DMS79 (cell line): ENCODE results near the gene GALNT2.

ENCODE experiments used
- DNase-seq: peaks from one replicate; lab custom pipeline; 2025; lab: John Stamatoyannopoulos, UW

The GALNT2 gene

DNA sequence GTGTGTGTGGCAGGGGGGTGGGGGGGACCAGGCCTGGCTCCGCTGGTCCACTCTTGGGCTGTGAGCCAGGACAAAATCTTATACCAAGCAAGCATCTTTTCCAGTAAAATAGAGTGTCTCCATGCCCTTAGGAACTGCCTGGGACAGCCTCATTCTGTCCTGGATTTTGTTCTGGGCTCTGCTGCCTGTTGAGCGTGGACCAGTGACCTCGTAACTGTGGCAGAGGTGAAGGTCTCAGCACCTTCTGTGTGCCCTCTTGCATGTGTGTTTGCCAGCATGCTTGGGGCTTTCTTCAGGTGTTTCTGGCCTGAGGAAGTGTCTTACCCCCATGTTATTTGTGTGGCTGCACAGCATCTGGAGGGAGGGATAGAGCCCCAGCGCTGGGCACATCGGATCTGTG is 45.7 kb downstream of the GALNT2 start:
- DNase-seq: no peak

DNA sequence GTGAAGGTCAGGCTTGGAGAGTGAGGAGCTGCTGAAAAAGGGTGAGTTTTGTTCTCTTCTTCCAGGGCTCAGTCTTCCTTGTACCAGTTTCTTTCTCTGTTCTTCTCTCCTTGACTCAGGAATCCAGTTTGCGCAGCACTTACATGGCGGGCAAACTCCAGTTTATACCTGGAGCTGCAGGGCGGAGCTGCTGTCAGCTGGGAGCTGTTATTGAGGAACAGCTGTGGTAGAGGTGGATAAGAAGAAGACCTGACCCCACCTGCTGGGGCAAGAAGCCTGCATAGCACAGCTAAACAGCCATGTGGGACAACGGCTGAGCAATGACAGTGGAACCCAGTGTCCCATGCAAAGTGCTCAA is 46.2 kb downstream of the GALNT2 start:
- DNase-seq: peak; percentile 39

DNA sequence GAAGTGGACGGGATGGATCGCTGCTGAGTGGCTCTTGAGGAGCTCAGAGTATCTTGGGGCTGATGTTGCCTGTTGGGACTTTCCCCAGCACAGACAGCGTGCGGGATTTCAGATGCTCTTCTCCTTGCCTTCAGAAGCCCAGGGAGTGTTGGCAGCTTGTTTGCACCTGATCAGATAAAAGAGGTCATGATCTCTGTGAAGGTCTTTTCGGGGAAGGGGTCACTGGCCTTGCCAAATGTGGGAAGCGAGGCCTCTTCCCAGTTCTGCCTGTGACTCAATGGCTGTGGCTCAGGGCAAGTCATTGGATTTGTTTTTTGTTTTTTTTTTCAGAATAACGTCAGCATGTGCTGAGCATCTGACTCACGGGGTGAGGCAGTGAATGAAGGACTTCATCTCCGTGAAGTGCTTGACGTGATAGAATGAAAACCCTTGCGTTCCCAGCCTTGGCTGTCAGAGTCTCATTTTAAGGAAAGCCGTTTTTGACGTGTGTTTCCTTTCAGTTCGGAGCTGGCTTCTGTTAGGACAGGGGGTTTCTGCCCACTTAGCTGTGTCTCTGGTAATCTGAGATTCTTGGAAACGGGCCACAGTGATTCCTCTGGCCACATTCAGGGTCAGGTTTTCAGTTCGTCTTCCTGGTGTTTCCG is 46.7 kb downstream of the GALNT2 start:
- peak; percentile 64 for DNase-seq

DNA sequence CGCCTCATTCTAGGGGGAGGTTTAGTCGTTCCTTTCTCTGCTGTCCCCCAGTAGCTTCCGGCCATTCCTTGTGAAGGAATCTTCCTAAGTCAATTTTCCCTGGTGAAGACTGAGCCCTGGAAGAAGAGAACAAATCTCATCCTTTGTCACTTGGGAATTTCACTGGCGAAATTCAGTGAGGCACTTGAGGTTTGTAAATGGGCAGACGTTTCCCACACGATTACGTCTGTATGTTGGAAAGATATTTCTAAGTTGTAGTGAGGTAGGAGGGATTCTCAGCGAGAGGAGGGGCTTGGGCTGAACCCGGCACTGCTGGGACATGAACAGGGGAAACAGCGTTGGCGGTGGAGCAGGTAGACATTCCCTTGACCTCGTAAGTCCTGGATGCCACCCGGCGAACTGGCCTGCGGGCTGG is 47.2 kb downstream of the GALNT2 start:
- no peak for DNase-seq

DNA sequence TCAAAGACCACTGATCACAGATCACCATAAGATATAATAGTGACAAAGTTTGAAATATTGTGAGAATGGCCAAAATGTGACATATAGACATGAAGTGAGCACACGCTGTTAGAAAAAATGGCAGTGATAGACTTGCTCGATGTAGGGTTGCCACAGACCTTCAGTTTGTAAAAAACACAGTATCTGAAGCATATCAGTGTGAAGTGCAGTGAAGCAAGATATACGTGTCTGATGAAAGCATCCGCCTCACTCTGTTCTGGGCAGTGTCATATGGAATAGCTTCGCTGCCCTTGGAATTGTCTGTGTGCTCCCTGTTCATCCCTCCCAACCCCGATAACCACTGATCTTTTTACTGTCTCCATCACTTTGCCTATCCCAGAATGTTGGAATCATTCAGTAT is 50.7 kb downstream of the GALNT2 start:
- no peak for DNase-seq

DNA sequence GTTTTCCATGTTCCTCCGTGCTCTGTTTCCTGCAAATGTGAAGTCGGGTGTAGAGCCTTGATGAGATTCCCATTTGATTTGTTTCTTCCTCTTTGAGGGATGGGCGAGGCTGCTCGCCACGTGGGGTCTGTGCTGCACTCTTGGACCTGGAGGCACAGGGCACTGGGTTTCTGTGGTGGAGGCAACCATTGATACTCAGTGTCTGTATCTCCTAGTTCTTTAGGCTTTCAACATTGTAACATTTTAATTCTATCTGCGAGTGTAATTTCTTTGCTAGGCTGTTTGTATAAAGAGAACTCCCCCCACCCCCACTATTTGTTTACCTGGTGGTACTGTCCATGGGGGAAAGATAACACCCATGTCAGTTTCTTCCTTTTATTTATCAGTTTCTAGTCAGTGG is 52.3 kb downstream of the GALNT2 start:
- no peak for DNase-seq

DNA sequence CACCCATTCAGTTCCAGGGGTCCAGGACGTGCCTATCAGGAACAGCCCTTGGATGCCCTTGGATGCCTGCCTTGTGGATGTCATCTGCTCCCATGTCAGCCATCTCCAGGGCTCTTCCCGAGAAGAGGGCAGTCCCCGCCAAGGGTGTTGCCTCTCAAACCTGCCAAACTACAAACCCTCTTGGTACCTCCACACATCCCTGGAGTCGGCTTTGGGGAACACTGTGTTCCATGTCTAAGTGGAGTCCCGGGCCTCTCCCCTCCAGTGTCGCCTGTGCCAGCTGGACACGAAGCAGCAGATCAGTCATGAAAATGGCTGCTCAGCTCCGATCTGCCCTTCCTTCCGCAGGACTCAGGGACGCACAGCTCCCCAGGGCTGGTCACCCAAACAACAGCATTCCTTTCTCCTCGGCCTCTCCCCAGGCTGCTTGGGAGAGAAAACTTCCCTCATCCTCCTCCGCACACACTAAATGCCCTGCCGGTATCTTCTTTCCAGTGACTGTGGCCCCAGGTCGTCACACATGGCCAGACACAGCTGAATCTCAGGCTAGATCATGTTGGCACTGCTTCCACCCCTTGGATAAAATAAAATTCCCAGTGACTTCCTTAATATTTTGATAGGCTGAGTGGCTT is 53.4 kb downstream of the GALNT2 start:
- no peak for DNase-seq

DNA sequence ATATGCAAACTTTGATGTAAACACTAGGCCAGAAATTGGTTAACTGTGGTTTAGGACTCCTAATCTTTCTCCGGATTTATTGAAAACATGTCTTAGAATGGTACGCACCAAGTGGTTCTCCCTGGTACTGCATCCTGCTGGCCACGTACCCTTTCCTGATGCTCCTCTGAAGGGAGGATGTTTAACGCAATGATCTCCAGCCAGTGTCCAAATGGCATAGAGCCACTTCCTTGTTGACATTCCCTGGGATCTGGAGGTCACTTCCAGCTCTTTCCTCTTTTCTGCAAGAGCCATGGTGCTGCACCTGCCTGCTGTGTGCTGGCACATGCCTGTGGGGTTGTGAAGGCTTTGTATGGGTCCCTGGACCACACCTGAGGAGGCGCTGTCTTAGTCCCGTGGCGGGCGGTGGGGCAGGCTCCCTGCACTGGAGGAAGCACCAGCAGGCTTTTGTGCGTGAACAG is 53.9 kb downstream of the GALNT2 start:
- no peak for DNase-seq

DNA sequence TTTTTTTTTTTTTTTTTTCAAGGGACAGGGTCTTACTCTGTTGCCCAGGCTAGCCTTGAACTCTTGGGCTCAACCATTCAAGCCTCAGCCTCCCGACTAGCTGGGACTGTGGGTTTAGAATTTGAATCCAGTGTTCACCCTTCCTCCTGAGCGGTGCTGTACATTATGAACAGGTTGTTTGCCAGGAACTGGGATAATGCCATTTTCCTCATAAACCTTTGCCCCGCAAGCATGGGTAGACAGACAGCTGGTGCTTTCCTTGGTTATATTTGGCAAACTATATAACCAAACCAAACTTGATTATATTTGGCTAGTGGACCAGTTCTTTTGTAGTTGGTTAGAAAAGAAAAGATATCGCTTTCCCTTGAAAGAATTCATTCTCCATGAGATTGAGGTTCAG is 54.9 kb downstream of the GALNT2 start:
- DNase-seq: no peak

DNA sequence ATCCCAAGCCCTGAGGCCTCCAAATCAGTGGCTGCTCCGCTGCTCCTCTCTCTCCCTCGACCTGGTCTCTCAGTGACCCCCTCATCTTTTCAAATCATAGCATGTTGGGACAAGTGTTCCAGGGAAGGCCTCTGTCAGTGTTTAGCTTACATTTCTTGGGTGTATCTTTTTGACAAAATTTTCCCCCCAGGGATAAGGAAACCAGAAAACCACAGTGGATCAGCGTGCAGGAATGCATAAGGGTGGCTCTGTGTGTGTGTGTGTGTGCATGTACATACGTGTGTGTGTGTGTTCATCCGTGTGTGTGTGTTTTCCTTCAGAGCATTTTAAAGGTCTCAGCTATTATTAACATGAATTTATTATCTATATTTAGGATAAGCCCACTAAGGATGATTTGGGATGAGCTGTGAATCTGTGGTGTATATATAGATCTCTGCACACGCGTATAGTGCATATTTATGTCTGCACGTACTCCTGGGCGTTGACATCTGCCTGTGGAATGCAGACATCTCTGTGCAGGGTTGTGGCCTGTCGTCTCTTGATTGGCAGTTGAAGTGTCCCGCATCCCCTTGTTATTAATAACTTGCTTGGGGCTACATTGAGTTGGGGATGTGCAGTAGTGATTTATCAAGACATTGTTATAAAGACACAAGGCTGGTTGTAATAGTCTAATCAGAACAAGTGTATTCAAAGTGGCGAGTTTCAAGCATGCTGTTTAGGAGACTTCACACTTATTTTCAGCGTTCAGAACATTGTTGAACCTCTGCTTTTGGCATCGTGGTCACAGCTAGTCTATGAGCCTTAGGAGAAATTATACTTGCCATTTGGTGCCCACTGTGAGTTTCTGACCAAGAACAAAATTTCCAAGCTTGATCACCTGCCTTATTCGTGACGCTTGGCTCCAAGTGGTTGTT is 55.6 kb downstream of the GALNT2 start:
- DNase-seq: no peak

DNA sequence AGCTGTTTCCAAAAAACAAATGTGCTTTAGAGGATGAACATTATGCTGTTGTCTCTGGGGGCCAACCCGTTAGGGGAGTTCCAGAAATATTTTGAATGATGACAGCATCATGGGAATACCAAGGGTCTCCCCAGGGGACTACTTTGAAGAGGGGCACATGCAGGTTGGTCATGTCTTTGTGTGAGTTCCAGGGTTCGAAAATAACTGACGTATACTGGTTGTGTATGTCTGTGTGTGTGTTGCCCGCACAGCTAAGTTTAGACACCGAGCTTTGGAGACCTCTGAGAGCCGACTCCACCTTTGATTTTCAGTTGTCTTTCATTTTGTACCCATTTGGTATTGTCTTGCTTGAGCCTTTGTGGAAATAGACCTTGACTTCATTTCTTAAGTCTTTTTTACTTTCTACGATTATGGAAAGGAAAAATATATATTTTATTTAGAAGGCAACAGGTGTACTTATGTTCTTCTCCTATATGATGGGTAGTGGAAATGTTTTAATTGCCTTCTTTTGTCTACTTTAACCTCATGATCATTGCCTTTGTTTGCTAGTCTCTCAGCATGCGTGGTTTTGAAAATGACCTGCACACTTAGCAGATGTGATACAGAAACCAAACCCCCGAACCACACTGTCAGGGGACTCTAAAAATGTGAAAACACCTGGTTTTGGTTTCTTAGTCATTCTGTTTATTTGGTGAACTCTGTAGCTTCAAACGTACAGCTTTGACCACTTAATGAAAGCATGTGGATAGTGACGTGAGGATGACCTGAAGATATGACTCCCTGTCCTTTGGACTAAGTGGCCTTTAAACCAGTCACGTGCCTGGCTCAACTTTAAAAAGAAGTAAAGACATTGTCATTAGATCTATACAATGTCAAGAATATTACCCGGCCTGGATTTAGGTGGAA is 56.5 kb downstream of the GALNT2 start:
- no peak for DNase-seq

DNA sequence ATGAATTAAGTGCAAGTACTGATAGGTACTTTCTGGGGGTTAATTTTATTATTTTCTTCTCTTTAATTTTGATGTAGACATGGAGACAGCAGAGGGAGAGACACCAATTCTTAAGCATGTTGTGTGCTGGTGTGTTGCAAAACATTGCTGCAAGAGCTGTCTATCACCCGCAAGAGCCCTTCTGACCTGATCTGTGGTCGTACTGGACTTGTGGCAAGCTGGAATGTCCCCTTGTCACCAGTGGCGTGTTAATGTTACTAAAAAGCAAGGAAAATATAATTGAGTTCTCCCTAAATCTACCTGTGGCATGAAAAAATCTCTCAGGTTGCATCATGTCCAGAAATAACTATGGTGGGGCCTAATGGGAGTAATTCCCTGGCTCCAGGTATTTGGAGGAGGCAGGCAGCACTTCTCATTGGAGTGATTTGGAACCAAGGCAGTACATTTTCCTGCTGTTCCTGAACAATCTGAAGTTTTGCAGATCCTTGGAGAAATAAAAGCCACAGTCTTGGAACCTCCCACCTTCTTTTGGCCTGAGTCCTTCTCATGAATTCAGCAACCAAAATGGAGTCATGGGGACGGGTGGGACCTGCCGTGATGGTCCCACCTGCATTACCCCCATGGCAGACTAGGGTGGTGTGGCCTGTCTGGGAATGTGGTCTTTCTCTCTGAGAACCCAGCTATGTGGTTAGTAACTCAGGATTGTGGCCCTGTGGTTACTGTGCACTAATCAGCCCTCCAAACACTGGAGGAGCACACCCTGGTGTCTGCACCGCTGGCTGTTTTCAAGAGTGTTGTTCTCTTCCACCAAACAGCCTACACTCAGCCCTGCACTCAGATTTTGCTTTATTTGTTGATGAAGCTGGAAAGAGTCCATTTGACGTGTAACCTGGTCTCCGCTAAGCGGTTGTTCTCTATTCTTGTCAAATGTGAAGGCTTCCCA is 57.4 kb downstream of the GALNT2 start:
- peak; percentile 91 for DNase-seq

DNA sequence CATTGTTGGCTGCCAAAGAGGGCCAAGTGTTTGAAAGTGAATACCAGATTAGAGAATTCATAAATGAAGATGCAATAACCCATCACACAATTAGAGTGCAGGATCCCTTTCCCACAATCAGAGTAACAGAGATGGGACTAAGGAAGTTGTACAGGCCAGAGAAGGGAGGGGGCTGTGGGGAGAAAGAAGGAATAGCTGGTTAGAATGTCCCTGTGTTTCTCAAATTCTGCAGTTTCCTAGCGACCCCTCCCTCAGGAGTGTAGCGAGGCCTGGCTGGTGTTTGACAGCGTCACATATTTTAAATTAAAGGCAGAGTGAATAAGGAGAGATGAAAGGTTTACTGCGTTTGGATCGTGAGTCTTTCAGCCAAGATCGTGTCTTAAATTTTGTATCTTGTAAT is 58.1 kb downstream of the GALNT2 start:
- DNase-seq: no peak

DNA sequence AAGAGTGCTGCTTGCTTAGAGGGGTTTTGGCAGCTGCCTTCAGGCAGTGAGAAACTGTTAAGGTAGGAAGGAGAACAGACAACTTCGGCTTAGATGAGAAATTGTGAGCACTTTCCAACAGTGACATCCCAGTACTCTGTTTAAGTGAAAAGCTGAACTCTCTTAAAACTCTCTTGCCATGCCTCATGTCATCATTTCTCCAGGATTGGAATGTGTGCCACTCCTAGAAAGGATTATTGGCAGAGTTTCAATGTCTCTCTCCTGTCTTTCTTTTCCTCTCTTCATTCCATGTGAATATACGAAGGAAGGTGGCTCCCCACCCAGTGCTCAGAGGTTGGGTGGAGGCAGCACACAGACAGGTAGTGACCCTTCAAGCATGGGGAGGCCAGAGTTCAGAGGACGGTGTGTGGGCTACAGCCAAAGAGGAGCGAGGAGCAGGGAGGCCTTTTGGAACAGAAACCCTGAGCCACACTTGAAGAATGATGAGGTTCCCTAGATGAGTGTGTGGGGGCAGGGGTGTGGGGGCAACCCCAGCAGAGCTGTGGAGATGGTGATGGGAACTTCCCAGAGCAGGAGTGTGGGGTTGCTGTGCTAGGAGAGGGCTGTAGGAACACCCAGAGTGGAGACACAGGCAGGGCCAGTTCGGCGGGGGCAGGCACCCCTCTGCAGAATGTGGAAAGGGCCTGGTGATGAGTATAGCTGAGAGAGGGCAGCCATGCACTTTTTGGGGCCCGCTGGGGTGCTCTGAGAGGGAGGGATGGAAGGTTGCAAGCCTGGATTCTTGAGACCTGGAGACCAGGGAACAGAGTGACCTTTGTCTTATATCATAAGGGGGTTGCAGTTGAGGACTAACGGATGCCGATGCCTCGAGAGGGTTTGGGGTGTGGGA is 58.8 kb downstream of the GALNT2 start:
- DNase-seq: no peak

DNA sequence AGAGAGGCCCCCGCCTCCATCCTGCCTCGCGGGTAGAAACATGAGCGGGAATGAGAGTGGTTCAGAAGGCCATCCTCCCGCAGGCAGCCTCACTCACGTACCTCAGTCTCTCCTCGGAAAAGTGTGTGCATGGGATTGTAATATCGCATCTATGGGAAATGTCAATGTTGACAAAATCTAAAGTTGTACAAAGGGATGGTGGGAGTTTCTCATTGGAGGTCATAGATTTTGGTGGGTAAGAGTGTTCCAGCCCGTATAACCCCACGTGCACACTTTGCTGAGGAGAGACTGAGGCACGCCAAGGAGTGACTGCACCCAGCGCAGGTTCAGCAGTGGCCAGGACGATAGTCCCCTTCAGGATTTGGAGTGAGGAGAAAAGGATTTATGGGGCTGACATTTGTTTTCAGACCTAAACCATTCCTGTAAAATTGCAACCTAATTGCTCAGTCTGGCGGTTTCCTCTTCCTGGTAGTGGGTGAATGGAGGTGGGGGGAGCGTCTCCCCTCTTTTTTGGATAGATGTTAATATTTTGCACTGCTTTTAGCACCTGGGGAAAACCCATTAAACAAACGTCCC is 59.6 kb downstream of the GALNT2 start:
- no peak for DNase-seq

DNA sequence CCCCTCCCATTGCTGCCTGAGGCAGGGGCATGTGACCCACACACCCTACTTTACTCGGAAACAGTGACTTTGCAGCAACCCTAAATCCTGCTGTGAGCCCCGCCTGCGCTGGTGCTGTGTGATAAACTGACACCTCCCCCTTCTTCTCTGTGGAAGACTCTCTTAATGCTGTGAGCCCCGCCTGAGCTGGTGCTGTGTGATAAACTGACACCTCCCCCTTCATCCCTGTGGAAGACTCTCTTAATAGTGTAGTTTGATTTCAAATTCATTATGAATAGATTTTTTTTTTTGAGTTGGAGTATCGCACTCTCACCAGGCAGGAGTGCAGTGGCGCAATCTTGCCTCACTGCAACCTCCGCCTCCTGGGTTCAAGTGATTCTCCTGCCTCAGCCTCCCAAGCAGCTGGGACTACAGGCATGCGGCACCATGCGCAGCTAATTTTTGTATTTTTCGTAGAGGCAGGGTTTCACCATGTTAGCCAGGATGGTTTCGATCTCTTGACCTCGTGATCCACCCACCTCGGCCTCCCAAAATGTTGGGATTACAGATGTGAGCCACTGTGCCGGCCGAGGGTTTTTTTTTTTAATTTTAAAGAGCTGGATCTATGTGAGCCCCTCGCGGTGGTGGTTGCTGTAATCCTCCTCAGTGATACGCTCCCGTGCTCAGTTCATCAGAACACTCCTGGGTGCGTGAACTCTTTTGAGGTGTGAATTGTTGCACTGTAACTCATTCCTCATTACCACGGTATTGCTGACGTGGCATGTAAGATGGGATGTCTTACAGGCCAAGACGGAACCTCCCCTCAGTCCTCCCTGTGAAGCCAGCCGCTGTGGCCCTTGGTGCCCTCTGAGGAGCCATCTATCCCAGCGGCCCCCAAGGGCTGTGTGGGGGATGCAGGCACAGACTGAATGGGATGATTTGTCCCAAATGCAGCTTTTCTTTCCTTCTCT is 60.3 kb downstream of the GALNT2 start:
- DNase-seq: no peak

DNA sequence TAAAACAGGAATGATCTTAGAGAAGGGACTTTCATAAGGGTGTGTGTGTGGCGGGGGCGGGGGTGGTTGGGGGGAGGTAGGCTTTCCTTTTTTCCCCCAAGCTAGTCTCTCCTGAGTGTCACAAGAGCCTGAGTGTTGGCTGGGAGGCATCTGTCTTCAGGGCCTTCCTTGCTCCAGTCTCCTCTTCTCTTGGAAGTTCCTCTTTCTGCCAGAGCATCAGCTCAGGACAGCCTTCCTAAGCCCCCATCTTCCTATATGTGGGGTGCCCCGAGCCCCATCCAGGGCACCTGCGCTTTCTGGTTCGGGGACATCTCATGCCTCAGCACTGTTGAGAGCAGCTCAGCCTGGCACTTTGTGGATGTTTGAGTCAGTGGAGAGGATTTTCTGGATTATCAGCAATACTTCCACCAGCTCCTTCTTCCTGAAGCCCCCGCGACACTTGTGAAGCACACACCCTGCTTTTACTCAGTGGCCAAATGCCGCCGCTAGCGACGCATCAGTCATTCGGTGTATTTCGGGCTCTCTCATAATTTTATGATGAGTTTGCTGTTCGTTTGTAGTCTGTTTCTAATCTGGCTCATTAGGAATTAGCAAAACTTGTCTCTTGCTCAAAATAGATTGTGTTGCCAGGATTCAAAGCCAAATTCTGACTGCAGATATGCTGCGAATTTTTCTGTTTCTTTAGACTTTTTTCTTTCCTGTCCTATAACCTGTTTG is 61.7 kb downstream of the GALNT2 start:
- no peak for DNase-seq

DNA sequence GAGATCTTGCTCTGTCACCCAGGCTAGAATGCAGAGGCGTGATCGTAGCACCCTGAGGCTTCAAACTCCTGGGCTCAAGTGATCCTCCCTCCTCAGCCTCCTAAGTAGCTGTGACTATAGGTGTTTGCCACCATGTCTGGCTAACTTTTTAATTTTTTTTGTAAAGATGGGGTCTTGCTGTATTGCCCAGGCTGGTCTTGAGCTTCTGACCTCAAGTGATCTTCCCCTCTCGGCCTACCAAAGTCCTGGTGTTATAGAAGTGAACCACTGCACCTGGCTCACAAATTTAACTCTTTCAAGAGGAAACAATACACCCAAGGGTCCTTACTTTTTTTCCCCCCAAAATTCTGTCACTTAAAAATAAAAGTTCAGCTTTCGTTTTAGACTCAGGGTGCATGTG is 62.3 kb downstream of the GALNT2 start:
- DNase-seq: no peak
